ENCODE data around the gene EMC6.

The EMC6 gene

DNA sequence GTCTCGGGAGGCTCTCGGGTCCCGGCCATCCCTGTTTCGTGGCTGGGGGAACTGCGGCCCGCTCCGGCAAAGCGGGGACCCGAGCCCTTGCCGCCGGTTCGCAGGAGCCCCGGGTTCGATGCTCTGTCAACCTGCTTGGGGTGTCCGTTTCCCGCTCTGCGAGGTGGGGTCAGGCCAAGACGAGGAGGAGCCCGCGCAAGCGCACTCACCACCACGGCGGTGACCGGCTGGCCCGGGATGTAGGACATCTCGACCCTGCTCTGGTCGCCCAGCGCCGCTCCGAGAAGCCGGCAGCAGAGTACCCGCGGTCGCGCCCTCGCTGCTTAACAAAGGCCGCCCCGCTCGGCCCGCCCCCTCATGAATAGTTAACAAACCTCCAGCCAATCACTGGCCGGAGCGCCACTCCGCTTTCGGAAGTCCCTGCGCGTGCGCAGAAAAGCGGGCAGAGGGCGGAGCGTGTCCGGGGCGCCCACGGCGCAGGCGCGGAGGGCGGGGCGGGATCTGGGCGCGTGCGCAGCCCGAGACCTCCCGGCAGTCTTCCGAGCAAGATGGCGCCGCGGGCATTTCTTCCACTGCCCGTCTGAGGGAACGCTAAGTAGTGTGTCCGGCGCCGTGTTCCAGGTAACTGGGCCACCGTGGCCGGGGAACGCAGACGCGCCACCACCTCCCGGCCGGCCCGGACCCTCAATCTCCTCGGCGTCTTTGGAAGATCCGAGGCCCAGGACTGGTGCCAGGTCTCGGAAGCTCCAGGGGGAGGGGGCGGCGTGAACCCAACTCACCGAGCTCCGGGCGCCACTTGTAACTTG lies at the start of gene EMC6, which contains the start of gene TAX1BP3:
Gene EMC6, plus strand, starts transcription at position 534 of the 806 bp plus-strand sequence. CDS start 335 bp downstream, outside the sequence.
Gene TAX1BP3, minus strand, starts transcription at position 300 of the 806 bp plus-strand sequence. Its CDS starts 52 bp downstream, at position 248.
- DNase-seq = peak; percentile 92 to 93

DNA sequence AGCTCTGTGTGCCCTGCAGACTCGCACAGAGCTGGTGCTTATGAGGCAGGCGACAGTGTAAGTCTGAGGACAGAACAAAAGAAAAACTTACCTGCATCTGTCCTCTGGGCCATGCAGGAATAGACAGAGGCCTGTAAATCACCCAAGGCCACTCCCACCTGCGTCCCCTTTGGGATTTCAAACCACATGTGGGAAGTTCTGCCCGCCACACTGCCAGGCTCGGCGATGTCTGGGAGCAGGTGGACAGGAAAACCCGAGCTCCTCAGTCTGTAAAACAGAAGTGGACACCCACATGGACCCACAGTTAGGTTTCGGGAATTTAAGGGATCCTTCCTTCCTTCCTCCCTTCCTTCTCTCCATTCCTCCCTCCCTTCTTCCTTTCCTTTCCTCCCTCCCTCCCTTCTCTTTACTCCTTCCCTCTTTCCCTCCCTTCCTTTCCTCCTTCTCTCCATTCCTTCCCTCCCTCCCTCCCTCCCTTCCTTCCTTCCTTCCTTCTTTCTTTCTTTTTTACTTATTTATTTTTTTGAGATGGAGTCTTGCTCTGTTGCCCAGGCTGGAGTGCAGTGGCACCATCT lies 47.4 kb upstream of the EMC6 start:
- DNase-seq = no peak

DNA sequence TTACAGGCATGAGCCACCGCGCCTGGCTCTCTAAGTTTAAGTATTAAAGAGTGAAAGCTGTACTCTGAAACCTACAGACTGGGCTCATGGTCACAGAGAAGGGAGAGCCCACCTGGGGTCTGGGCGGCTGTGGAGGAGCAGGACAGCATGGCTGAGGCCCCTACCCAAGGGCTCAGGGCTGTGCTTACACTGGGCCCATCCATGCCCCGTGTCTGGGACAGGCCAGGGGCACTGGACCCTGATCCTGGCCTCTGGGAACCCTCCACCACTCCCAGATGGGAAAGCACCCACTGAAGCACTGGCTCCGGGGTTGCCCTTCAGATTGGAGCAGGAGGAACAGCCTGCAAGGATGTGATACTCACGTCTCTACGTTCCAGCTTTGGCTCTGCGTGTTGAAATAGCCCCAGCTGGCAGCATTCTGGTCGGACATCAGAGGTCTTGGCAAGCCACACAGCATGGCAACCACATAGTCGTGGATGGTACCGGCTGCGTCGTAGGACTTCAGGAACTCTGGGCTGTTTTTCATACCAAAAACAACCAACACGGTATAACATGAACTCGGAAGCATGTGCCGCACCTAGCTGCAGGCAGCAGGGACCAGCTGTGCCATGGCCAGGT lies 45.5 kb upstream of the EMC6 start:
- DNase-seq = no peak

DNA sequence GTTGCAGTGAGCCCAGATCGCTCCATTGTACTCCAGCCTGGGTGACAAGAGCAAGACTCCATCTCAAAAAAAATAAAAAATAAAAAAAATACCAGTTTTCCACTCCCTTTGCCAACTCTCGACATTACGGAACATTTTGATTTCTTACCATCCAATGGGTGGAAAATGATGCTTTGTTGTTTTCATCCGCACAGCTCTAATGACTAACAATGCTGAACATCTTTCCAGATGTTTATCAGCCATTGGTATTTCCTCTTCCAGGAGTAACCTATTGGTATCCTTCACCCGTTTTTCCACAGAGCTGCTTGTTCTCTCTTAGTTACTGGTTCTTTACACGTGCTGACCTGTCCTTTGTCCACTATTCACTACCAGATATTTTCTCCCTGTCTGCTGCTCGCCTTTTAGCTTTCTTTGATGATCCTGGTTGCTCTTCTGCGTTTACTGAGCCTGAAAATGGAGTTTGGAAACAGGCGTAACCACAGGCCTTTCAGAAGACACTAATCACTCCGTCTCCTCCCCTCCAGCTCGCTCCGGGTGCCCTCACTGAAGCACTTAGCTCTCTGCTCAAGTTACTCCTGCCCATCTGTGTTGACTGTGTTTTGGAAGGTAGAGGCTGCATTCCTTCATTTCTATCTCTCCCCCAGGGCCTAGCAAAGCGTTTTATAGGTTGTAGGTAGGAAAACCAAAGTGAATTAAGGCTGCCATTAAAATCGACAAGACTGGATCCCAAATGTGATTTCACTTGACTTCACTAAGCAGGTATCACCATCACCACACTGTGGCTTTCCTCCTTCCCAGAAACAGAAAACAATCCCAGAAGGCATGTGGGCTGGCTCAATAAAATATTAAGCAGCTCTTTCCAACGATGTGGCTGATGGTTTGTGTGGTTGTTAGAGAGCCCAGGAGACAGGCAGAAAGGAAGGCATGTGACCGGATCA lies 41.5 kb upstream of the EMC6 start:
- DNase-seq = no peak

DNA sequence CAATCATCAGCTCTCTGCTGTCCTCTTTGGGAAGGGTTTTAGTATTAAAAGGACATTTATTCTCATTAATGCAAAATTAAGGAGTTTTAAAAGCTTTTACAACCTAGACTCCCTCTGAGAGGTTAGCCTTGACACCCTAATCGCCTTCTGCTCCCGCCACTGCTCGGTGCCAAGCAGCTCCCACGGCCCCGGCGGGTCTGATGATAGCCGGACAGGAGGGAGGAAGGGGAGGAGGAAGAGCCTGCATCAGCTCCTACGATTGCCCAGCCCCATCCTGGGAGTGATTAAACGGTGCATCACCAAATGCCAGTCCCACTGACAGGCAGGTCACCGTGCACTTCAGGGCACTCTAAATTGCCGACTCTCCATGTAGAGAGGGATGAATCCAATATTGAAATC lies 40.8 kb upstream of the EMC6 start:
- no peak for DNase-seq

DNA sequence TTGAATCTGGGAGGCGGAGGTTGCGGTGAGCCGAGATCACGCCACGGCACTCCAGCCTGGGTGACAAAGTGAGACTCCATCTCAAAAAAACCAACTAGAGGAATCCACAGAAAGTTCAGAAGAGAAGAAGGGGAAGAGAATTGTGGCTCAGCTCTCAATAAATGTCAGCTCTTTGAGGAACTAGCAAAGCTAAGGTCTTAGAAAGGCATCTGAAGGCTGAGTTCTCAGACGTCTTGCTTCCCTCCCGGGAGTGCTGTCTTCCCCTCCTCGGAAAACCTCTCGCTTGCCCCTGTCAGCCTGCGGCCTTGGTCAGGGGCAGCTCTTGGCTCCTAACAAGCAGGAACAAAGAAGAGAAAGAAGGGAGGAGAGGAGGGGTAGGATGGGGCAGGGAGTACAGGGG lies 37.8 kb upstream of the EMC6 start:
- DNase-seq = no peak

DNA sequence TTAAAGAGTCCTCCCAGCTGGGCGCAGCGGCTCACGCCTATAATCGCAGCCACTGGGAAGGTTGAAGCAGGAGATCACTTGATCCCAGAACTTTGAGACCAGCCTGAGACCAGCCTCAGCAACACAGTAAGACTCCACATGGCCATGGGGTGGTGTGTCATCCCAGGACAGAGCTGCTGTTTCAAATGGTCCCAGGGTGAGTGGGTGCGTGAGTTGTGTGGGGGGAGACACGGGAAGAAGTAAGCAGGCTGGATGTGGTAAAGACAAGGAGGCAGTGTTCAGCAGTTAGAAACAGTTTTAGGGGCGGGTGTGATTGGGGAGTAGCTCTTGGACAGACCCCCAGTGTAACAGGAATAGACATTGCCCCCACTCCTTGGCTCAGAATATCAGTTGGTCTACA lies 36.3 kb upstream of the EMC6 start:
- DNase-seq = no peak

DNA sequence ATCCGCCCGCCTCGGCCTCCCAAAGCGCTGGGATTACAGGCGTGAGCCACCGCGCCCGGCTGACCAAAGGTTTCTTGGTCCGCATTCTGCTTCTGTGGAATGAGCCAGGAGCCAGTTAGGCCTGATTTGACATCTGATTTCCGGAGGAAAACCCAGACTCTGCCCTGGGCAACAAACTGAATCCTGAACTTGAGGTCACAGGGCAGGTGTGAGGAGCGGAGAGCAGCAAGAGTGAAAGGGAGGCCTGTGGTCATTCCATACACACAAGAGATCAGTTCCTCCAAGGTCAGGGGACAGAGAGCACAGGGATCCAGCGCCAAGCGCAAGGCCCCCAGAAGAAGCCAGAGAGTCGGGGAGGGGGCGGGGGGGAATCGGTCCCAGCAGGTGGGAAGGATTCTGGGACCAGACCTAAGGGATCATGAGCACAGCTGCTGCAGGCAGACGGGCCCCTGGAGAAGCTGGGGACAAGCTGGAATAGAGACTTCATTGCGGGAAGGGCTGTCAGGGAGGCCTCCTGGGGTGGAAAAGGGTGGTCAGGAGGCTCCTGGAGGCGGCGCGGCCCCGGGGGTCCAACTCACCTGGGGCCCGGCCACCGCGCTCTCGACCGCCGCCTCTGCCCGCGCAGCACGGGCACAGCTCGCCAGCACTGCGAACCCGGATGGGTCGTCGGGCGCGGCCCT lies 33.0 kb upstream of the EMC6 start:
- DNase-seq = no peak

DNA sequence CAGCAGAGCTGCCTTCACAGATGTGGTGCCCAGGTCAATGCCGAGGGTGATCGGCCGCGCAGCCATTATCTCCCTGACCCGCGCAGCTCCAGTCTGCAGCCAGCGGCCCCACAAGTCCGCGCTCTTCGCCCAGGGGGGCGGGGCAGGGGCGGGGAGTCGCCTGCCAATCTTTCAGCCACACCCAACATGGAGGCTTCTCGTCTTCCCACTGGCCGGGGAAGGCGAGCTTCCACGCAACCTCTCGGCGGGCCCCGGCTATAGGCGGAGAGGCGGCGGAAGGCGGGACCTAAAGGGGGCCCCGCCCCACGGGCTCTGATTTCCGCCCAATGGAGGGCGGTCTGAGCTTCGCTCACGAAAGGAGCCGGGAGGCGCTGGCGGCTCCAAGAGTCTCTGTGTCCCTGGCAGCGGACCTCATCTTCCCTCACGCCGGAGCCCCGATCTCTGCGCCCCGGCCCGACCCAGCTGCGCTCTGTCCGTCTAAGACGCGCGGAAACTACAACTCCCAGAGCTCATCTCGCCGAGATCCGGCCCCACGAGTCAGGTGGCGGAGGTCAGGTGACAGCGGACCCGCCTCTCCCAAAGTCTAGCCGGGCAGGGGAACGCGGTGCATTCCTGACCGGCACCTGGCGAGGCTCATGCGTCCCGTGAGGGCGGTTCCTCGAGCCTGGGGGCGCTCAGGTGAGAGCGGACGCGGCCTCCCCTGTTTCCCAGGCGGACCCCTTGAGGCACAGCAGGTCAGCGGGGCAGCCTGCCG lies 32.3 kb upstream of the EMC6 start, which contains the start of the genes CTNS and SHPK:
Gene CTNS, plus strand, starts transcription at position 607 of the 754 bp plus-strand sequence. CDS start 3,447 bp downstream, outside the sequence.
Gene SHPK, minus strand, starts transcription at position 97 of the 754 bp plus-strand sequence. Its CDS starts 31 bp downstream, at position 66.
- DNase-seq = peak; percentile 83 to 93

DNA sequence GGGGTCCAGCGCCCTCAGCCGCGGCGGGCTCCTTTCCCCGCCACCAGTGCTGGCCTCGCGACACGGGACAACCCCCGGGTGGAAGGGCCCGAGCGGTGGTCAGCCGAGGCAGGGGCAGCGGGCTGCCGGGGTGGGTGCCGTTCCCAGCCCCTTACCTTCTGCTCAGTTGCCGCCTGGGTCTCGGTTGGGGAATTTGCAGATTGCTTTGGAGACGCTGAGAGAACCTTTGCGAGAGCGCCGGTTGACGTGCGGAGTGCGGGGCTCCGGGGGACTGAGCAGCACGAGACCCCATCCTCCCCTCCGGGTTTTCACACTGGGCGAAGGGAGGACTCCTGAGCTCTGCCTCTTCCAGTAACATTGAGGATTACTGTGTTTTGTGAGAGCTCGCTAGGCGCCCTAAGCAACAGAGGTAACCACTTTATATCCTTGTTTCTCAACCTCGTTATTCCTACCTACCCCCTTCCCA lies 31.7 kb upstream of the EMC6 start:
- DNase-seq = no peak

DNA sequence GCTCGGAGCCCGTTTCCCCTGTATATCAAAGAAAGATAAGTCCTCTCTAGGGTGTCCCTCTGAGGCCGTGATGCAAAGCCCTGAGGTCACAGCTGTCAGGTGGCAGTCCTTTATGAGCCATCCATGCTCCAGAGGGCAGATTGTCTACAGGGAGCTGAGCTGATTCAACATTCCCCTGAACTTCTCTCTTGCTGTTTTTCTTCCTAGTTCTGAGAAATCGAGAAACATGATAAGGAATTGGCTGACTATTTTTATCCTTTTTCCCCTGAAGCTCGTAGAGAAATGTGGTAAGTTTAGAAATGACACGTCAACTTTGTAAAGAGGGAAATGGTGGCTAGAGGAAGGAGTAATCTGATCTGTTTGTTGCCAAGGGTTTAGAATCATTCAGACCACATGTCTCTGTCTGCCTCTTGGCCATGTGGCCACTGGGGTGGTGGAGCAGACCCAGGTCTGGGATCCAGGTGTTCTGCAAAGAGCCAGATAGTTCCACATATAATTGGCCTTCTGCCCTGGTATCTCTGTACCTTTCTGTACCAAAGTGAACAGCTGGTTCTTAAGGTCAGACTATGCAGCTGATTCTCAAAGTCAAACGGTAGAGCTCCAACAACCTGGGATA lies 28.5 kb upstream of the EMC6 start:
- no peak for DNase-seq

DNA sequence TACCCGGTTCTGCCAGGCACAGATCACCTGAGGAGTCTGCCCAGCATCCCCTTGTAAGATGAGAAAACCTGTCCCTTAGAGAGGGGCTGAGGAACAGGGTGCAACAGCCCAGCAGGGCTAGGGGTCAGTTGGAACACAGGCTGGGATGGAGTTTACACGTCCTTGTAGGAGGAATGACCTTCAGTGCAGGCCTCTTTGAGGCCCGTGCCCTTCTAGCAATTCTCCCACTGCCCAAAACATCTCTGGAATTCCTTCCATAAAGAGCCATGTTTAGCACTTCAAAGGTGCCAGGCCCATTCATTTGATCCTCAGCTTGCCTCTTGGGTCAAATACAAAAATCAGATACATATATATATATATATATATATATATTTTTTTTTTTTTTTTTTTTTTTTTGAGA lies 27.6 kb upstream of the EMC6 start:
- no peak for DNase-seq

DNA sequence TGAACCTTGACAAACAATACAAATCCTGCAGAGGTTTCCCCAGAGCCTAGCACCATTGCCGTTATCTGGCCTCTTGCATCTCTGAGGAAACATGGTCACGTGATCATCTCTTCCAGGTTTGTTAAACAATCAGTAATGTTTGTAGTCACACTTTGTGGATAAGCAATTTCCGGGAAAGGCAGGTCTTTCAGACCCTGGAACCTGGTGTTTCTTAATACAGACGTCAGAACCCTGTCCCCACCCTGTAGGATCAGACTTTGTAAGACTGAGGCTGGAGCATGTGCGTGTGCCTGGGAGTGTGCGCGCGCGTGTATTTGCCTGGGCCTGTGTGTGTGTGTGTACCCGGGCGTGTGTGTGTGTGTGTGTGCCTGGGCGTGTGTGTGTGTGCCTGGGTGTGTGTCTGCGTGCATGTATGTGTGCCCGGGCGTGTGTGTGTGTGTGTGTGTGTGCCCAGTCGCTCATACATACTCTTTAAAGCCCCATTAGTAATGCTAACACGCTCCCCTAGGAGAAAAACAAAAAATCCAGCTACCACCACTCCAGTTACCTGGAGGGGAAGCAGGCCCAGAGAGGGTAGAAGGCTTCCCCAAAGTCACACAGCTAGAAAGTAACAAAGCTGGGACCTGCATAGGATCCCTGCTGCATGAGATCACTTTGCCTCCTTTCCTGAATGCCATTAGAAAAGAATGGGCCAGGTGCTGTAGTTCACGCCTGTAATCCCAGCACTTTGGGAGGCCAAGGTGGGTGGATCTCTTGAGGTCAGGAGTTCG lies 26.7 kb upstream of the EMC6 start:
- no peak for DNase-seq

DNA sequence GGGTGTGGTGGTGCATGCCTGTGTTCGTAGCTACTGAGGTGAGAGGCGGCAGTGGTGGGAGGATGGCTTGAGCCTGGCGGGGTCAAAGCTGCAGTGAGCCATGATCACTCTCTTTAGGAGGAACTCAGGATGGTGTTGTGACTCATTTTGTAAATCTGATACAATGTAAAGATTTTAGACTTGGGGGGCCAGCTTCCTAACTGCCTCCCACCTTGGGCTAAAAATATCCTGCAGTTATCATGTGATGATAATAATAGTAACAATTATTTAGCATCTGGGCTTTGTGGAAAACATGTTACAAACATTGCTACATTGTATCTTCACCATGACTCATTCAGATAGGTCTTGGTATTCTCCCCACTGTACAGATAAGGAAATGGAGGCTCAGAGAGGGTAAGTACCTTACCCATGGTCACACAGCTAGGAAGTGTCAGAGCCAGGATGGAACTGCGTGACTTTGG lies 24.7 kb upstream of the EMC6 start:
- no peak for DNase-seq

DNA sequence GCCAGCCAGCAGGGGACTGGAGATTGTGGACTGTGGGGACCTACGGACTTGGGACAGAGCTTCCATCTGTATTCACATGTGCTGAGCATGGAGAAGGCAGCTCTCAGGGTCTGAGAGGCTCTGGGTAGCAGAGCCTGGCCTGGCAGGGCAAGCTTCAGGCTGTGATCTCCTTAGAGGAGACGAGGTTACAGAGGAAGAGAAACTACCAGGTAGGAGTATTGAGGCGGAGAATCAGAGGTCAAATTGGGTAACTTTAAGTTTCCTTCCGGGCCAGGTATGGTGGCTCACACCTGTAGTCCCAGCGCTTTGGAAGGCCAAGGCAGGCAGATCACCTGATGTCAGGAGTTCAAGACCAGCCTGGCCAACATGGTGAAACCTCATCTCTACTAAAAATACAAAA lies 23.3 kb upstream of the EMC6 start:
- no peak for DNase-seq

DNA sequence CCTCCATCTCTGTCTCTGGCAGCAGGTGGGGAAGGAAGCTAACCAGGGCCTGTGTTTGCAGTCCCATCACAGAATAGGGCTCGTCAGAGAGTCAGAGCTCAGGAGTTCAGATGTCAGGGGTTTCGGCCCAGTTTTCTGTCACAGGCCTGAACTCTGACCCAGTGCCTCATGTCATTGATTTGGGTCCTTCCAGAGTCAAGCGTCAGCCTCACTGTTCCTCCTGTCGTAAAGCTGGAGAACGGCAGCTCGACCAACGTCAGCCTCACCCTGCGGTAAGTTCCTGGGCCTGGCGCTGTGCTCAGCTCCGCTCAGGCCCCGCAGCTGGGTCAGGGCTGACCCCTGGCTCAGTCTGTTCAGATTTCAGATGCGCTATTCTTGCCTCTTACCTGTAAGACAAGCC lies 21.4 kb upstream of the EMC6 start:
- DNase-seq = no peak

DNA sequence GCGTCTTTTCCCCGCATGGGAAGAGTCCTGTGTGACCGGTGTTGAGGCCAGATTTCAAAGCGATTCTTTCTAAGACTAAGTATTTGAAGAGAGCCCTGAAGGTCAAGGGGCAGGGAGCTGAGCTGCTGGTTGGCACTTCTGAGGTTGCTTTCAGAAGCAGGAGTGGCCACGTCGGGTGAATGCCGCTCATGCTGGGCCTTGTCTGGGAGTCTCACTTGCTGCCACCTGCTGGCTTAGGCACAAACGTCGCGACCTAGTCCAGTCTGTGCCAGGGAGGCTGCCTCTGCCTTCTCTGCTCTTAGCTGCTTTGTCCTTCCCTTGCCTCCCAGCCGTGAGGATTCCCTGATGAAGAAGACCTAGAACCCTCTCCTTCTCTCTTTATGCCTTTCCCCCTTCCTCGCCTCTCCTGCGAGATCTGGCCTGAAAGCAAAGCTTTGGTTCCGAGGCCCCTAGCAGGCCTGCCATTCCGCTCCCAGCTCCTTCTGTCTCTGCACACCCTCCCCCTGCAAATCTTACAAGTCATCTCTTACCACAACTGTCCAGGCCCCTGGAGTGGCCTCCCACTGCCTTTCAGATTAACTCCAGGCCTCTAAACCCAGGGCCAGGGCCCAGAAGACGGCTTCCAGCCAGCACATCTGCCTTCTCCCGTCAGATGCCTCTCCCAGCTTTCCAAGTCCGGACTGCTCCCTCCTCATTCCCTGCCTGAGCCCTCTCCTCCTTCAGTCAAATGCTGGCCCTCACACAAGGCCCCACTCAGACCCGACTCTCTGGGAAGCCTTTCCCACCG lies 20.6 kb upstream of the EMC6 start:
- no peak for DNase-seq

DNA sequence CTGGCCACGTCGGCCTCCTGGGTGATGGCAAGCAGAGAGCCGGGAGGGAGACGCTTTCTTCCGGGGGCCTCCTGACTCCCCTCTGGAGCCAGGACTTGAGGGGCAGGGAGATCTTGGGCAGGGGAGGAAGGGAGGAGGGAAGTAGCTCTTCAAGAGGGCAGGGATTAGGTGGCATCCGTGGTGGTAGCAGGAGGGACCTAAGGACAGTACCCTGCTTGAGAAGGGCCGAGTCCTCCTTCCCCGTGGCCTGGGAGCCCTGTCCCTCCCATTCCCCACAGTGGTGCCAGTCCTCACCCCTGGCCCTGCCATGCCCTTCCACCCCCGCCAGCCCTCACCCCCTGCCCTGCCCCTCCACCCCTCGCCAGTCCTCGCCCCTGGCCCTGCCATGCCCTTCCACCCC lies 12.8 kb upstream of the EMC6 start:
- DNase-seq = no peak

DNA sequence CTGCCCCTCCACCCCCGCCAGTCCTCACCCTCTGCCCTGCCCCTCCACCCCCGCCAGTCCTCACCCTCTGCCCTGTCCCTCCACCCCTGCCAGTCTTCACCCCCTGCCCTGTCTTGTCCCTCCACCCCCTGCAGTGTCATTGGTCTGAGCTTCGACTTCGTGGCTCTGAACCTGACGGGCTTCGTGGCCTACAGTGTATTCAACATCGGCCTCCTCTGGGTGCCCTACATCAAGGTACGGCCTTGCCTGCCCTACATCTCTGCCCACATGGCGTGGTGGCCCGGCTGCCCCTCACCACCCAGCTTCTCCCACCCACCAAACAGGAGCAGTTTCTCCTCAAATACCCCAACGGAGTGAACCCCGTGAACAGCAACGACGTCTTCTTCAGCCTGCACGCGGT lies 12.3 kb upstream of the EMC6 start:
- no peak for DNase-seq

All from NCI-H2081 (cell line).